Psoas muscle (tissue), 8 donors: Measurements from ENCODE around the gene AEN. TPM values are rescaled to one million over a fixed set of nuclear protein-coding genes. Genes with fewer than 3 reads are reported as not detected.

ENCODE experiments used
- ATAC-seq, 4 donors: fragments of 200-7000 bp; cut with Tn5 transposase; one replicate each; pipeline ENCODE4 v1.9.1; 2020; ENCODE audit warnings: moderate library complexity in 3 of 4, mild to moderate bottlenecking in 2 of 4
- DNase-seq, 2 donors: peaks; one replicate each; pipeline ENCODE4 v3.0.0-alpha.2; 2020
- H3K27ac ChIP-seq: fragments of 200-600 bp; one replicate; pipeline ENCODE4 v1.8.0; 2022
- H3K27me3 ChIP-seq, 3 donors: fragments of 200-600 bp in 1 of 3; one replicate each; pipeline versions ENCODE4 v1.6.1 to v1.8.0; 2013 to 2022; ENCODE audit warnings: low read length in 2 of 3, mild to moderate bottlenecking in 2 of 3, moderate library complexity in 1 of 3; ENCODE audit not compliant: insufficient read depth in 3 of 3
- H3K36me3 ChIP-seq, 2 donors: fragments of 200-600 bp in 1 of 2; one replicate each; pipeline versions ENCODE4 v1.6.1 to v1.8.0; 2013 to 2022; ENCODE audit warnings: low read depth in 1 of 2, mild to moderate bottlenecking in 1 of 2, moderate library complexity in 1 of 2; ENCODE audit not compliant: insufficient read depth in 1 of 2
- H3K4me1 ChIP-seq: fragments of 200-600 bp; one replicate; pipeline ENCODE4 v1.8.0; 2022
- H3K4me3 ChIP-seq: fragments of 200-600 bp; one replicate; pipeline ENCODE4 v1.8.0; 2022; ENCODE audit warnings: mild to moderate bottlenecking
- H3K9me3 ChIP-seq: fragments of 200-600 bp; one replicate; pipeline ENCODE4 v1.8.0; 2022
- WGBS, 3 donors: extraction: QIAGEN DNeasy Blood & Tissue Kit; methylation state at CpG; one replicate each; pipeline versions ENCODE4 v1.1.6 to v1.1.7; 2013; 5-methylcytosine and 5-hydroxymethylcytosine counted together
- intact Hi-C, 2 donors: fragments of 100-400 bp; cut with DNase I; formaldehyde crosslinking; loops; one replicate each; pipeline versions ENCODE4 v1.11.0 to v1.14.2; 2022
- polyA plus RNA-seq, 3 donors: library from polyadenylated mRNA; stranded (reverse); fragments of 200-250 nt; gene quantifications; one replicate each; pipeline ENCODE4 v1.2.3, GENCODE V29; 2013
- total RNA-seq, 4 donors: library from RNA; stranded (reverse); fragmentation: NEBNext Ultra II Directional in 2 of 4; extraction: Animal tissue kit (Norgen Biotek cat#: 25700) in 2 of 4; gene quantifications; one replicate each; pipeline versions ENCODE4 v1.2.1 to v1.2.4, GENCODE V29; 2021 to 2023
- TF ChIP-seq, protein P1 (sequence below): fragments of 200-600 bp; IDR thresholded peaks from one replicate; pipeline ENCODE4 v1.8.0; 2022; ENCODE audit warnings: antibody characterized with exemption
- donor health status: healthy with polysubstance abuse.
- donor health status: DM: no; HTN: no; CAD: no; lungs with moderate emphysema.
- donor health status: Bipolar disorder and iron deficiency.
- donor health status: healthy.
- donor health status: DM: yes; HTN: yes; CAD: no.
- donor health status: DM: no; HTN: no; CAD: no.
- donor health status: DM: no; HTN: no; CAD: no.
- donor health status: DM: yes; HTN: yes; CAD: no.

AEN gene
- total and polyA plus RNA-seq, 7 donors = 10.1 to 46.6 (median 32.2) TPM

DNA sequence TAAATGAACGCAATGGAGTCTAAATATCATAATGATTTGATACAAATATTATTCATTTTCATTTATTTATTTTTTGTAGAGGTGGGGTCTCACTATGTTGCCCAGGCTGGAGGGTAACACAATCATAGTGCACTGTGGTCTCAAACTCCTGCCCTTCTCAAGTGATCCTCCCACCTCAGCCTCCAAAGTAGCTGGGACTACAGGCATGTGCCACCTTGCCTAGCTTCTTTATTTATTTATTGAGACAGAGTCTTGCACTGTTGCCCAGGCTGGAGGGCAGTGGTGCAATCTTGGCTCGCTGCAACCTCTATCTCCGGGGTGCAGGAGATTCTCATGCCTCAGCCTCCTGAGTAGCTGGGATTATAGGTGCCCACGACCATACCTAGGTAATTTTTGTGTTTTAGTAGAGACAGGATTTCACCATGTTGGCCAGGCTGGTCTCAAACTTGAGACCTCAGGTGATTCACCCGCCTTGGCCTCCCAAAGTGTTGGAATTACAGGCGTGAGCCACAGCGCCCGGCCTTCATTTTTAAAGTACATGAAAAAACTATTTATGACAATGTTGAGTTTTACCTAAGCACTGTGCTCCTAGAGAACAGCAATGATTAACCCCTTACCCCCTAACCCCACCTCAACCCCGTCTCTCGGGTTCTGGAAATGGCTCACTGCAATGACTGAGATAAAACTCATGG is 4.0 kb upstream of the AEN start:
- ATAC-seq (no peak), DNase-seq (no peak)
- Histone ChIP-seq H3K27me3 (no peaks in the 10 kb centered on the region), H3K4me3 (no peak overlapping the region), H3K27ac (no peak overlapping the region), H3K4me1 (peaks cover 3% of the 10 kb centered on the region), H3K36me3 (no peaks in the 10 kb centered on the region), H3K9me3 (no peaks in the 10 kb centered on the region)
- intact Hi-C loops = loop anchor here in 1 of 2 donors (5.0 kb wide), 1 partner anchor 150 kb away; the partner anchor contains the start of genes MRPL46 and MRPS11
- TF ChIP-seq, protein P1, sequence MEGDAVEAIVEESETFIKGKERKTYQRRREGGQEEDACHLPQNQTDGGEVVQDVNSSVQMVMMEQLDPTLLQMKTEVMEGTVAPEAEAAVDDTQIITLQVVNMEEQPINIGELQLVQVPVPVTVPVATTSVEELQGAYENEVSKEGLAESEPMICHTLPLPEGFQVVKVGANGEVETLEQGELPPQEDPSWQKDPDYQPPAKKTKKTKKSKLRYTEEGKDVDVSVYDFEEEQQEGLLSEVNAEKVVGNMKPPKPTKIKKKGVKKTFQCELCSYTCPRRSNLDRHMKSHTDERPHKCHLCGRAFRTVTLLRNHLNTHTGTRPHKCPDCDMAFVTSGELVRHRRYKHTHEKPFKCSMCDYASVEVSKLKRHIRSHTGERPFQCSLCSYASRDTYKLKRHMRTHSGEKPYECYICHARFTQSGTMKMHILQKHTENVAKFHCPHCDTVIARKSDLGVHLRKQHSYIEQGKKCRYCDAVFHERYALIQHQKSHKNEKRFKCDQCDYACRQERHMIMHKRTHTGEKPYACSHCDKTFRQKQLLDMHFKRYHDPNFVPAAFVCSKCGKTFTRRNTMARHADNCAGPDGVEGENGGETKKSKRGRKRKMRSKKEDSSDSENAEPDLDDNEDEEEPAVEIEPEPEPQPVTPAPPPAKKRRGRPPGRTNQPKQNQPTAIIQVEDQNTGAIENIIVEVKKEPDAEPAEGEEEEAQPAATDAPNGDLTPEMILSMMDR = no peak
- WGBS, 3 donors = 90 to 92% (median 91%) methylated on average over 10 of the region's 10 CpGs

DNA sequence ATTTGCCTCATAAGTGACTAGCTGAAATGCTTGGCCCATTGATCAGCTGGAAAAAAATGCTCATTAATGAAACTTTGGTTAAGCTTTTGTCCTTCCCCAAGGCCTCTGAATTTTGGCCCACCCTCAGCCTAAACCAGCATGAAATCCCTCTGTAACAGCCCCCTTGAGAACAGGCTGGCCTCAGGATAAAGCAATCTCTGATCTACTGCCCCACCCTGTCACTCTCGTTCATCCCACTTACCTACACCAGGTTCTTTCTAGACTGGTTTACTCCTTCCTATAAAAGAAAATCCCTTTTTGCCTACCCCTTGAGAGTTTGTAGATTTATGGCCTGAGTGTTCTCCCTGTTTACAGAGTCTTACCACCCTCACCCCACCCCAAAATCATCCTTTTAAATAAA is 3.4 kb upstream of the AEN start:
- Histone ChIP-seq H3K4me1 (peaks cover 8% of the 10 kb centered on the region), H3K4me3 (no peak overlapping the region), H3K27ac (no peak overlapping the region), H3K9me3 (no peaks in the 10 kb centered on the region), H3K27me3 (no peaks in the 10 kb centered on the region), H3K36me3 (no peaks in the 10 kb centered on the region)
- ATAC-seq = no peak
- 43 to 62% (median 55%) methylated on average over 1 of the region's 1 CpG for WGBS, 3 donors
- intact Hi-C loops = loop anchor here in 1 of 2 donors (5.0 kb wide), 1 partner anchor 150 kb away; the partner anchor contains the start of genes MRPL46 and MRPS11
- DNase-seq = no peak
- TF ChIP-seq, protein P1 = no peak

DNA sequence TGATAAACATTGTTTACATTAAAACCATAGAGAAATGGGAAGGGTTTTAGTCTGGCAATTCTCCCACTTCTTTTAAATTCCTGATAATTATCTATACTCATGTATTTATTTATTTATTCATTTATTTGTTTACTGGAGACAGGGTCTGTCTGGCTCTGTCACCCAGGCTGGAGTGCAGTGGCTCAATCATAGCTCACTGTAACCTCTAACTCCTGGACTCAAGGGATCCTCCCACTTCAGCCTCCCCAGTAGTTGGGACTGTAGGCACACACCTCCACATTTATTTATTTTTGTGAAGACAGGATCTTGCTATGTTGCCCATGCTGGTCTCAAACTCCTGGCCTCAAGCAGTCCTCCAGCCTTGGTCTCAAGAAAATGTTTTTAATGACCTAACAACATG is 2.5 kb upstream of the AEN start:
- Histone ChIP-seq H3K4me3 (no peak overlapping the region), H3K36me3 (peaks cover 0 to 5% of the 10 kb centered on the region in 2 donors), H3K27me3 (no peaks in the 10 kb centered on the region), H3K9me3 (no peaks in the 10 kb centered on the region), H3K27ac (no peak overlapping the region), H3K4me1 (peaks cover 17% of the 10 kb centered on the region)
- DNase-seq (no peak), ATAC-seq (no peak)
- intact Hi-C loops = loop anchor here in 1 of 2 donors (5.0 kb wide), 1 partner anchor 151 kb away; the partner anchor contains the start of genes MRPL46 and MRPS11
- TF ChIP-seq, protein P1 = no peak

DNA sequence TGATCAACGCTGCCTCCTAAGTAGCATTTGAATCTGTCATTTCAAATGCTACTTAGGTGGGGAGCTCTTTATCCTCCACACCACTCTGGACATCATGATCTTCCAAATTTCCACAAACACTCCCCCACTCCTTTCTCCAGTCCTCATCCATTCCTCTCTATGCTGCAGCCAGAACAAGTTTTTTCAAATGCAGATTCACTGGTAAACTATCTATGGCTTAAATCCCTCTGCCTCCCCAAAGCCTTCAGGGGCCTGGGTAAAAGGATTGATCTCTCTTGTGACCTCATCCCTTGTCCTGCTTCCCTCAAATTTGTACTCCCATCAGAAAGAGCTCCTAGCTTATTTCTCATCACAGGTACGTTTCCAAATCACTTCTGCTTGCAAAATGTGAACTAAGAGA is 1.3 kb upstream of the AEN start:
- DNase-seq = no peak
- H3K27ac ChIP-seq = no peak overlapping the region
- intact Hi-C loops = loop anchor here in 1 of 2 donors (5.0 kb wide), 2 partner anchors 152 to 278 kb away; partner anchors contain the start of genes HAPLN3, MRPL46 and MRPS11
- peaks cover 0 to 8% of the 10 kb centered on the region in 2 donors for H3K36me3 ChIP-seq
- no peak for ATAC-seq
- no peak overlapping the region for H3K4me3 ChIP-seq
- H3K4me1 ChIP-seq = peaks cover 26% of the 10 kb centered on the region
- TF ChIP-seq, protein P1 = no peak
- no peaks in the 10 kb centered on the region for H3K27me3 ChIP-seq
- WGBS, 3 donors = 82 to 95% (median 84%) methylated on average over 2 of the region's 2 CpGs
- H3K9me3 ChIP-seq = no peaks in the 10 kb centered on the region
